ENCODE results near the gene SRL. TPM values are rescaled to one million over a fixed set of nuclear protein-coding genes. Genes with fewer than 3 reads are reported as not detected.

The SRL gene
- total and polyA plus RNA-seq, 2 donors from 2014 or later: 2.6 to 3.3 TPM

- no peaks in the 10 kb centered on the region for H3K9me3 ChIP-seq (ENCODE audit: control insufficient read depth in 2 of 3, insufficient read depth in 1 of 3, low read length in 3 of 3)
- intact Hi-C loops (cut with DNase I): no loop called here
- H3K4me1 ChIP-seq (ENCODE audit: control insufficient read depth in 2 of 3, insufficient read depth in 2 of 3, low read depth in 1 of 3, low read length in 3 of 3): no peaks in the 10 kb centered on the region
- H3K36me3 ChIP-seq (ENCODE audit: control insufficient read depth in 2 of 3, insufficient read depth in 3 of 3, low read length in 3 of 3): no peaks in the 10 kb centered on the region
- H3K27ac ChIP-seq (ENCODE audit: low read depth in 2 of 2, low read length in 2 of 2): no peak overlapping the region
- DNase-seq: no peak
- no peak overlapping the region for H3K9ac ChIP-seq (ENCODE audit: low read length in 3 of 3)
- no peak for TF ChIP-seq CTCF (IDR thresholded peaks at IDR 0.05; ENCODE audit: borderline replicate concordance, extremely low read depth, insufficient read depth)
- no peaks in the 10 kb centered on the region for H3K27me3 ChIP-seq (ENCODE audit: control insufficient read depth, insufficient read depth, low read length)
- no peak overlapping the region for H3K4me3 ChIP-seq (ENCODE audit: low read length in 3 of 3)
- no peak for FAIRE-seq
Measured at GRCh38 chr16:4176906-4177417, 64.9 kb downstream of the SRL start.

- TF ChIP-seq CTCF (IDR thresholded peaks at IDR 0.05; ENCODE audit: borderline replicate concordance, extremely low read depth, insufficient read depth): no peak
- FAIRE-seq: no peak
Measured at GRCh38 chr16:4175849-4176248, 66.0 kb downstream of the SRL start.

GRCh38 chr16:4172070-4172469, 69.8 kb downstream of the SRL start:
- Histone ChIP-seq H3K36me3 (ENCODE audit: control insufficient read depth in 2 of 3, insufficient read depth in 3 of 3, low read length in 3 of 3) (no peaks in the 10 kb centered on the region), H3K27me3 (ENCODE audit: control insufficient read depth, insufficient read depth, low read length) (no peaks in the 10 kb centered on the region), H3K27ac (ENCODE audit: low read depth in 2 of 2, low read length in 2 of 2) (no peak overlapping the region), H3K4me1 (ENCODE audit: control insufficient read depth in 2 of 3, insufficient read depth in 2 of 3, low read depth in 1 of 3, low read length in 3 of 3) (no peaks in the 10 kb centered on the region), H3K9me3 (ENCODE audit: control insufficient read depth in 2 of 3, insufficient read depth in 1 of 3, low read length in 3 of 3) (no peaks in the 10 kb centered on the region), H3K4me3 (ENCODE audit: low read length in 3 of 3) (no peak overlapping the region), H3K9ac (ENCODE audit: low read length in 3 of 3) (no peak overlapping the region)
- intact Hi-C loops (cut with DNase I): no loop called here
- DNase-seq (no peak), FAIRE-seq (no peak)
- TF ChIP-seq CTCF (IDR thresholded peaks at IDR 0.05; ENCODE audit: borderline replicate concordance, extremely low read depth, insufficient read depth): no peak

More at GRCh38 chr16:4175849-4176248, 66.0 kb downstream of the SRL start:
- Histone ChIP-seq H3K27ac (ENCODE audit: low read depth in 2 of 2, low read length in 2 of 2) (no peak overlapping the region), H3K4me1 (ENCODE audit: control insufficient read depth in 2 of 3, insufficient read depth in 2 of 3, low read depth in 1 of 3, low read length in 3 of 3) (no peaks in the 10 kb centered on the region), H3K9me3 (ENCODE audit: control insufficient read depth in 2 of 3, insufficient read depth in 1 of 3, low read length in 3 of 3) (no peaks in the 10 kb centered on the region), H3K4me3 (ENCODE audit: low read length in 3 of 3) (no peak overlapping the region), H3K9ac (ENCODE audit: low read length in 3 of 3) (no peak overlapping the region), H3K36me3 (ENCODE audit: control insufficient read depth in 2 of 3, insufficient read depth in 3 of 3, low read length in 3 of 3) (no peaks in the 10 kb centered on the region), H3K27me3 (ENCODE audit: control insufficient read depth, insufficient read depth, low read length) (no peaks in the 10 kb centered on the region)
- no peak for DNase-seq
- intact Hi-C loops (cut with DNase I): no loop called here

GRCh38 chr16:4169415-4169814, 72.5 kb downstream of the SRL start:
- no peak overlapping the region for H3K27ac ChIP-seq (ENCODE audit: low read depth in 2 of 2, low read length in 2 of 2)
- no peaks in the 10 kb centered on the region for H3K27me3 ChIP-seq (ENCODE audit: control insufficient read depth, insufficient read depth, low read length)
- H3K4me3 ChIP-seq (ENCODE audit: low read length in 3 of 3): no peak overlapping the region
- intact Hi-C loops (cut with DNase I): no loop called here
- no peak overlapping the region for H3K9ac ChIP-seq (ENCODE audit: low read length in 3 of 3)
- FAIRE-seq (no peak), DNase-seq (no peak)
- H3K4me1 ChIP-seq (ENCODE audit: control insufficient read depth in 2 of 3, insufficient read depth in 2 of 3, low read depth in 1 of 3, low read length in 3 of 3): no peaks in the 10 kb centered on the region
- H3K9me3 ChIP-seq (ENCODE audit: control insufficient read depth in 2 of 3, insufficient read depth in 1 of 3, low read length in 3 of 3): no peaks in the 10 kb centered on the region
- TF ChIP-seq CTCF (IDR thresholded peaks at IDR 0.05; ENCODE audit: borderline replicate concordance, extremely low read depth, insufficient read depth): no peak
- no peaks in the 10 kb centered on the region for H3K36me3 ChIP-seq (ENCODE audit: control insufficient read depth in 2 of 3, insufficient read depth in 3 of 3, low read length in 3 of 3)
